Measurements from ENCODE around the gene ZNF609. TPM values are rescaled to one million over a fixed set of nuclear protein-coding genes. Genes with fewer than 3 reads are reported as not detected.
A peak's percentile ranks its signal among the peaks of the same experiment; 100 is the strongest.

ZNF609 gene
- polyA plus RNA-seq, 1 experiment, result 28.9 TPM

DNA sequence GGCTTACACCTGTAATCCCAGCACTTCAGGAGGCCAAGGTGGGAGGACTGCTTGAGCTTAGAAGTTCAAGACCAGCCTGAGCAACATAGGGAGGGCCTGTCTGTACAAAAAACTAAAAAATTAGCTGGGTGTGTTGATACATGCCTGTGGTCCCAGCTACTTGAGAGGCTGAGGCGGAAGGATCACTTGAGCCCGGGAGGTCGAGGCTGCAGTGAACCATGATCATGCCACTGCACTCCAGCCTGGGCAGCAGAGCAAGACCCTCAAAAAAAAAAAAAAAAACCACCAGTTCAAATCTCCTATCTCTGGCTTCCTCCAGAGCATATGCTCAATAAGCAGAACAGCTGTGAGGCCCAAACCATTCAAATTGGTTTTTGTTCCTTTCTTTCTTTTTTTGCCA is 53.4 kb downstream of the ZNF609 start:
- ChIA-PET CTCF (no interaction called here), POLR2A (interaction anchor here (0.7 kb wide), 2 partner anchors 36 to 94 kb away, joined by 3 read pairs; no protein-coding TSS in a partner anchor)
- TF ChIP-seq, protein P1, sequence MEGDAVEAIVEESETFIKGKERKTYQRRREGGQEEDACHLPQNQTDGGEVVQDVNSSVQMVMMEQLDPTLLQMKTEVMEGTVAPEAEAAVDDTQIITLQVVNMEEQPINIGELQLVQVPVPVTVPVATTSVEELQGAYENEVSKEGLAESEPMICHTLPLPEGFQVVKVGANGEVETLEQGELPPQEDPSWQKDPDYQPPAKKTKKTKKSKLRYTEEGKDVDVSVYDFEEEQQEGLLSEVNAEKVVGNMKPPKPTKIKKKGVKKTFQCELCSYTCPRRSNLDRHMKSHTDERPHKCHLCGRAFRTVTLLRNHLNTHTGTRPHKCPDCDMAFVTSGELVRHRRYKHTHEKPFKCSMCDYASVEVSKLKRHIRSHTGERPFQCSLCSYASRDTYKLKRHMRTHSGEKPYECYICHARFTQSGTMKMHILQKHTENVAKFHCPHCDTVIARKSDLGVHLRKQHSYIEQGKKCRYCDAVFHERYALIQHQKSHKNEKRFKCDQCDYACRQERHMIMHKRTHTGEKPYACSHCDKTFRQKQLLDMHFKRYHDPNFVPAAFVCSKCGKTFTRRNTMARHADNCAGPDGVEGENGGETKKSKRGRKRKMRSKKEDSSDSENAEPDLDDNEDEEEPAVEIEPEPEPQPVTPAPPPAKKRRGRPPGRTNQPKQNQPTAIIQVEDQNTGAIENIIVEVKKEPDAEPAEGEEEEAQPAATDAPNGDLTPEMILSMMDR (IDR thresholded peaks at IDR 0.05; ENCODE audit: low read depth, low read length), result no peak
- Histone ChIP-seq H3K27ac (ENCODE audit: low read depth, low read length) (no peak overlapping the region), H3K4me3 (ENCODE audit: low read depth, low read length) (no peak overlapping the region), H3K27me3 (ENCODE audit: control insufficient read depth, insufficient read depth, low read length) (no peaks in the 10 kb centered on the region), H3K9me3 (ENCODE audit: control insufficient read depth, insufficient read depth, low read length) (no peaks in the 10 kb centered on the region)
- DNase-seq (ENCODE audit: low read depth, low spot score), result no peak

DNA sequence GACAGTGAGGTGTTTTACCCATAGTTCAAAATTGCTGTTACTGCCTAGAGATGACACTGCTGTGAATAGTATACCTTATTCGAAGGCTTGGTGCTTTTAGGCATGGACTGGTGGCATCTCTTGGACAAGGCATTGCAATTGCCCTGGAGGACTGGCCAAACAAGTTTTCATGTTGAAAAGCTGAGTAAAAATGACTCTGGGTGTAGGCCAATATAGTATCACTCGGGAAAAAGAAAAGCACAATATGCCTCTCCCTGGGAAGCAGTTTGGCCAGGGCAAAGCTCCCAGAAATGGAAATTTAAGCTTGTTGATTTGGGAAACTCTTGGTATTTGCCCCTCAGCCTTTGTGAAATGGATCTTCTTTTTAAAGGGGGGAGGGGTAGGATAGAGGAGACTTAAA is 54.8 kb downstream of the ZNF609 start:
- no peak for DNase-seq (ENCODE audit: low read depth, low spot score)
- Histone ChIP-seq H3K27me3 (ENCODE audit: control insufficient read depth, insufficient read depth, low read length) (no peaks in the 10 kb centered on the region), H3K27ac (ENCODE audit: low read depth, low read length) (no peak overlapping the region), H3K4me3 (ENCODE audit: low read depth, low read length) (no peak overlapping the region), H3K9me3 (ENCODE audit: control insufficient read depth, insufficient read depth, low read length) (no peaks in the 10 kb centered on the region)
- ChIA-PET POLR2A (no interaction called here), CTCF (interaction anchor here (1.1 kb wide), 1 partner anchor 10 kb away, joined by 4 read pairs; no protein-coding TSS in a partner anchor)
- TF ChIP-seq, protein P1 (IDR thresholded peaks at IDR 0.05; ENCODE audit: low read depth, low read length), result no peak

DNA sequence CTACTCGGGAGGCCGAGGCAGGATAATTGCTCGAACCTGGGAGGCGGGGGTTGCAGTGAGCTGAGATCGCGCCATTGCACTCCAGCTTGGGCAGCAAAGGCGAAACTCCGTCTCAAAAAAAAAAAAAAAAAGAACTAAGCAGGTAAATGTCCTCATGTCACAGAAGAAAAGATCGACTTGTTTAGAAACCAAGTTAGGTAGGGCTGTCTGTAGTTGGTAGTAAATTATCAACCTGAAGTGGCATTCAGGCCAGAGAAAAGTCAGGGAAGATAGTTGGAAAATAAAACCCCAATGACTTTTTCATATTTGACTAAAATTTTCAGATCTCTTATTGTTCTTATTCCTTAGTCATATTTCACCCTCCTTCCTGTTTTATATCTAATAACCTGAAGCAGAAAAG is 55.4 kb downstream of the ZNF609 start:
- no peak for DNase-seq (ENCODE audit: low read depth, low spot score)
- Histone ChIP-seq H3K4me3 (ENCODE audit: low read depth, low read length) (no peak overlapping the region), H3K27me3 (ENCODE audit: control insufficient read depth, insufficient read depth, low read length) (no peaks in the 10 kb centered on the region), H3K9me3 (ENCODE audit: control insufficient read depth, insufficient read depth, low read length) (no peaks in the 10 kb centered on the region), H3K27ac (ENCODE audit: low read depth, low read length) (no peak overlapping the region)
- TF ChIP-seq, protein P1 (IDR thresholded peaks at IDR 0.05; ENCODE audit: low read depth, low read length), result no peak
- ChIA-PET POLR2A (no interaction called here), CTCF (interaction anchor here (1.1 kb wide), 1 partner anchor 9 kb away, joined by 4 read pairs; no protein-coding TSS in a partner anchor)

DNA sequence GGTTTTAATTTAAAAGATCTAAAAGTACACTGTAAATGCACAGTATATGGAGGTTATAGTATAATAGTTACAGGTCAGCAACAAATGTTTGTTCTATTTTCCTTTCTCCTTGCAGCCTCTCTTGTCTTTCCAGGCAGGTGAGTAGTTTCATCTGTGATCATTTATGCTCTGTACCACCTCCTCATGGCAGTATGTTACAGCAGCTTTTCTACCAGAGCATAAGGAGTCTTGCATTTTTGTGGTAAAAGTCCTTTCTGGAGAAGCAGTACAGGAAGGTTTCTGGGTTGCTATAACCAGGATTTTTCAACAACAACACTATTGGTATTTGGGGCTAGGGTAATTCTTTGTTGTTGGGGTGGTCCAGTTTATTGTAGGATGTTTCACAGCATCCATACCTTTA is 59.5 kb downstream of the ZNF609 start:
- H3K27ac ChIP-seq (ENCODE audit: low read depth, low read length), result no peak overlapping the region
- H3K27me3 ChIP-seq (ENCODE audit: control insufficient read depth, insufficient read depth, low read length), result no peaks in the 10 kb centered on the region
- no peak for DNase-seq (ENCODE audit: low read depth, low spot score)
- no peak overlapping the region for H3K4me3 ChIP-seq (ENCODE audit: low read depth, low read length)
- ChIA-PET POLR2A (no interaction called here), CTCF (no interaction called here)
- H3K9me3 ChIP-seq (ENCODE audit: control insufficient read depth, insufficient read depth, low read length), result no peaks in the 10 kb centered on the region
- TF ChIP-seq, protein P1 (IDR thresholded peaks at IDR 0.05; ENCODE audit: low read depth, low read length), result 0 out of 2 replicates have a peak, but pooled peaks have one; percentile 18

- ChIA-PET POLR2A (interaction anchor here (1.8 kb wide), 1 partner anchor 14 kb away, joined by 5 read pairs; no protein-coding TSS in a partner anchor), CTCF (interaction anchor here (0.6 kb wide), 1 partner anchor 116 kb away, joined by 3 read pairs; no protein-coding TSS in a partner anchor)
- DNase-seq (ENCODE audit: low read depth, low spot score), result no peak
- Histone ChIP-seq H3K4me3 (ENCODE audit: low read depth, low read length) (no peak overlapping the region), H3K27me3 (ENCODE audit: control insufficient read depth, insufficient read depth, low read length) (no peaks in the 10 kb centered on the region), H3K9me3 (ENCODE audit: control insufficient read depth, insufficient read depth, low read length) (no peaks in the 10 kb centered on the region), H3K27ac (ENCODE audit: low read depth, low read length) (no peak overlapping the region)
- TF ChIP-seq, protein P1 (IDR thresholded peaks at IDR 0.05; ENCODE audit: low read depth, low read length), result no peak
Measured at GRCh38 chr15:64521201-64521600, 60.8 kb downstream of the ZNF609 start.
